H9 (cell line): ENCODE results near the gene PAQR4. TPM values are rescaled to one million over a fixed set of nuclear protein-coding genes. Genes with fewer than 3 reads are reported as not detected.

Source experiments
- DNase-seq: peaks from one replicate; pipeline ENCODE4 v3.0.0-alpha.2; 2017
- H2AFZ ChIP-seq: one replicate; pipeline ENCODE4 v1.6.1; 2013; ENCODE audit warnings: mild to moderate bottlenecking, low read length, control low read depth, moderate library complexity
- H2AK5ac ChIP-seq: 2 replicates; pipeline ENCODE4 v1.6.1; 2013; ENCODE audit warnings: low read length, control low read depth, mixed read lengths; ENCODE audit not compliant: insufficient read length
- H2BK120ac ChIP-seq: one replicate; pipeline ENCODE4 v1.6.1; 2013; ENCODE audit warnings: low read depth, mild to moderate bottlenecking, low read length, control low read depth, inconsistent platforms; ENCODE audit not compliant: poor library complexity, severe bottlenecking
- H2BK12ac ChIP-seq: 2 replicates; pipeline ENCODE4 v1.6.1; 2013; ENCODE audit warnings: low read length, control low read depth, mixed read lengths, low read depth; ENCODE audit not compliant: insufficient read length
- H2BK15ac ChIP-seq: 2 replicates; pipeline ENCODE4 v1.6.1; 2013; ENCODE audit warnings: low read depth, low read length, control low read depth
- H2BK20ac ChIP-seq: one replicate; pipeline ENCODE4 v1.6.1; 2013; ENCODE audit warnings: low read depth, mild to moderate bottlenecking, low read length, control low read depth, inconsistent platforms; ENCODE audit not compliant: poor library complexity, severe bottlenecking
- H2BK5ac ChIP-seq: 2 replicates; pipeline ENCODE4 v1.6.1; 2013; ENCODE audit warnings: low read length, control low read depth, mixed read lengths; ENCODE audit not compliant: insufficient read length
- H3K14ac ChIP-seq: 2 replicates; pipeline ENCODE4 v1.6.1; 2013; ENCODE audit warnings: low read length, control low read depth; ENCODE audit not compliant: insufficient read depth
- H3K18ac ChIP-seq: 2 replicates; pipeline ENCODE4 v1.6.1; 2013; ENCODE audit warnings: low read depth, mild to moderate bottlenecking, mixed read lengths, low read length, control low read depth; ENCODE audit not compliant: insufficient read length
- H3K23ac ChIP-seq: 2 replicates; pipeline ENCODE4 v1.6.1; 2013; ENCODE audit warnings: low read length, control low read depth, mixed read lengths, low read depth; ENCODE audit not compliant: insufficient read length
- H3K23me2 ChIP-seq: 2 replicates; pipeline ENCODE4 v1.6.1; 2013; ENCODE audit warnings: low read depth, mild to moderate bottlenecking, mixed read lengths, low read length, control low read depth; ENCODE audit not compliant: insufficient read length, poor library complexity, severe bottlenecking
- H3K27ac ChIP-seq: 2 replicates; pipeline ENCODE4 v1.5.1; 2013; ENCODE audit warnings: low read length, control low read depth, mixed read lengths, low read depth; ENCODE audit not compliant: insufficient read length
- H3K27me3 ChIP-seq: 2 replicates; pipeline ENCODE4 v1.6.1; 2013; ENCODE audit warnings: low read length, control low read depth, inconsistent platforms; ENCODE audit not compliant: insufficient read depth
- H3K4ac ChIP-seq: 2 replicates; pipeline ENCODE4 v1.6.1; 2013; ENCODE audit warnings: low read depth, mild to moderate bottlenecking, control low read depth, inconsistent platforms, low read length, moderate library complexity
- H3K4me1 ChIP-seq: 2 replicates; pipeline ENCODE4 v1.6.1; 2013; ENCODE audit warnings: low read length, control low read depth, inconsistent platforms; ENCODE audit not compliant: insufficient read depth
- H3K4me2 ChIP-seq: 2 replicates; pipeline ENCODE4 v1.6.1; 2013; ENCODE audit warnings: low read length, control low read depth, mixed read lengths; ENCODE audit not compliant: insufficient read length, insufficient read depth
- H3K56ac ChIP-seq: 2 replicates; pipeline ENCODE4 v1.6.1; 2013; ENCODE audit warnings: low read depth, mild to moderate bottlenecking, mixed read lengths, low read length, control low read depth; ENCODE audit not compliant: insufficient read length
- H3K79me1 ChIP-seq: 2 replicates; pipeline ENCODE4 v1.6.1; 2013; ENCODE audit warnings: low read depth, mild to moderate bottlenecking, moderate library complexity, low read length, control low read depth, inconsistent platforms; ENCODE audit not compliant: insufficient read depth, poor library complexity, severe bottlenecking
- H3K79me2 ChIP-seq: 2 replicates; pipeline ENCODE4 v1.6.1; 2013; ENCODE audit warnings: low read length, control low read depth, inconsistent platforms; ENCODE audit not compliant: insufficient read depth
- H3K9ac ChIP-seq: 2 replicates; pipeline ENCODE4 v1.6.1; 2013; ENCODE audit warnings: low read length, control low read depth, mixed read lengths; ENCODE audit not compliant: insufficient read length; ENCODE audit errors: extremely low read depth
- H3K9me3 ChIP-seq: one replicate; pipeline ENCODE4 v1.6.1; 2013; ENCODE audit warnings: low read depth, low read length, inconsistent platforms; ENCODE audit not compliant: control insufficient read depth
- H3T11ph ChIP-seq: one replicate; pipeline ENCODE4 v1.6.1; 2013; ENCODE audit warnings: mild to moderate bottlenecking, low read length, control low read depth, inconsistent platforms
- H4K20me1 ChIP-seq: one replicate; pipeline ENCODE4 v1.6.1; 2013; ENCODE audit not compliant: control insufficient read depth, insufficient read length, insufficient read depth
- H4K5ac ChIP-seq: 2 replicates; pipeline ENCODE4 v1.6.1; 2013; ENCODE audit warnings: low read depth, mild to moderate bottlenecking, mixed read lengths, low read length, control low read depth; ENCODE audit not compliant: insufficient read length
- H4K8ac ChIP-seq: replicated peaks from 2 replicates; pipeline ENCODE4 v1.6.1; 2013; ENCODE audit warnings: low read length, control low read depth, mixed read lengths, low read depth; ENCODE audit not compliant: insufficient read length
- H4K91ac ChIP-seq: 2 replicates; pipeline ENCODE4 v1.6.1; 2013; ENCODE audit warnings: low read depth, mild to moderate bottlenecking, moderate library complexity, mixed read lengths, low read length, control low read depth; ENCODE audit not compliant: insufficient read length
- H3K27ac Mint-ChIP-seq, 3 experiments: 2 replicates in 2 of 3; 3 replicates in 1 of 3; pipeline ENCODE4 v1.8.0; 2020 to 2021; ENCODE audit warnings: mixed read lengths in 3 of 3, mild to moderate bottlenecking in 1 of 3, moderate library complexity in 1 of 3
- H3K27me3 Mint-ChIP-seq: 2 replicates; pipeline ENCODE4 v1.8.0; 2021; ENCODE audit warnings: low read depth, mild to moderate bottlenecking, moderate library complexity, mixed read lengths
- H3K36me3 Mint-ChIP-seq, 3 experiments: 2 replicates in 2 of 3; 3 replicates in 1 of 3; pipeline ENCODE4 v1.8.0; 2020 to 2021; ENCODE audit warnings: low read depth in 3 of 3, mixed read lengths in 3 of 3; ENCODE audit not compliant: insufficient read depth in 1 of 3
- H3K4me1 Mint-ChIP-seq, 2 experiments: 2 replicates each; pipeline ENCODE4 v1.8.0; 2020; ENCODE audit warnings: mixed read lengths in 2 of 2
- H3K4me3 Mint-ChIP-seq, 2 experiments: 2 replicates in 1 of 2; 3 replicates in 1 of 2; pipeline ENCODE4 v1.8.0; 2020 to 2021; ENCODE audit warnings: mild to moderate bottlenecking in 2 of 2, mixed read lengths in 2 of 2, moderate library complexity in 1 of 2
- H3K9me3 Mint-ChIP-seq, 2 experiments: 2 replicates in 1 of 2; 3 replicates in 1 of 2; pipeline ENCODE4 v1.8.0; 2020; ENCODE audit warnings: mild to moderate bottlenecking in 2 of 2, mixed read lengths in 2 of 2, moderate library complexity in 1 of 2
- CTCF ChIP-seq: fragments of 200-600 bp; sonication (generic); conservative IDR thresholded peaks from 3 replicates; pipeline ENCODE4 v1.8.0; 2021; ENCODE audit warnings: antibody characterized with exemption, mild to moderate bottlenecking
- WGBS: extraction: QIAGEN DNeasy Blood & Tissue Kit; methylation state at CpG from one replicate; pipeline ENCODE4 v1.1.7; 2013; ENCODE audit warnings: missing lambda C conversion rate, low lambda C conversion rate, mixed read lengths; ENCODE audit not compliant: insufficient read length; ENCODE audit errors: extremely low coverage; 5-methylcytosine and 5-hydroxymethylcytosine counted together
- total RNA-seq: library from RNA; stranded (reverse); gene quantifications from 2 replicates; pipeline ENCODE4 v1.2.1, GENCODE V29; 2021

The PAQR4 gene
- total RNA-seq, 1 experiment from 2014 or later, result 32.1 TPM

- H3K9me3 ChIP-seq, result no peaks in the 10 kb centered on the region
- H2BK15ac ChIP-seq, result no peak overlapping the region
- no peak overlapping the region for H3K23ac ChIP-seq
- peaks cover 6 to 11% of the 10 kb centered on the region in 2 experiments for H3K4me1 Mint-ChIP-seq
- no peak overlapping the region for H4K5ac ChIP-seq
- TF ChIP-seq CTCF, result no peak
- H3T11ph ChIP-seq, result no peak overlapping the region
- no peak overlapping the region for H2AK5ac ChIP-seq
- no CpG with 5 or more reads among the region's 16 CpGs for WGBS
- H3K27me3 Mint-ChIP-seq, result peaks cover 2% of the 10 kb centered on the region; the same call in 1 of the 2 replicates
- H3K9me3 Mint-ChIP-seq, result no peaks in the 10 kb centered on the region; a peak in 2 of 5 replicates
- H2AFZ ChIP-seq, result no peak overlapping the region
- no peak overlapping the region for H3K27ac ChIP-seq
- H3K23me2 ChIP-seq, result no peaks in the 10 kb centered on the region
- no peak overlapping the region for H4K91ac ChIP-seq
- H2BK5ac ChIP-seq, result no peak overlapping the region
- H3K79me1 ChIP-seq, result no peaks in the 10 kb centered on the region
- no peak overlapping the region for H3K56ac ChIP-seq
- H3K36me3 Mint-ChIP-seq, result peaks cover 0 to 9% (median 5%) of the 10 kb centered on the region in 3 experiments; a peak in 3 of 7 replicates
- no peak overlapping the region for H3K4me2 ChIP-seq
- no peak overlapping the region for H3K9ac ChIP-seq
- no peak for DNase-seq
- H4K8ac ChIP-seq, result no peak overlapping the region
- H3K14ac ChIP-seq, result no peak overlapping the region
- no peak overlapping the region for H3K27ac Mint-ChIP-seq
- H4K20me1 ChIP-seq, result no peaks in the 10 kb centered on the region
- H2BK20ac ChIP-seq, result no peak overlapping the region
- H3K18ac ChIP-seq, result no peak overlapping the region
- H3K27me3 ChIP-seq, result no peaks in the 10 kb centered on the region
- no peak overlapping the region for H2BK120ac ChIP-seq
- no peak overlapping the region for H3K4ac ChIP-seq
- H3K79me2 ChIP-seq, result no peaks in the 10 kb centered on the region
- H3K4me3 Mint-ChIP-seq, result no peak overlapping the region
- H2BK12ac ChIP-seq, result no peak overlapping the region
- peaks cover 3% of the 10 kb centered on the region; the same call in 1 of the 2 replicates for H3K4me1 ChIP-seq
These were observed 18.4 kb upstream of the PAQR4 start for GRCh38 chr16:2950773-2951172.
